Limb (tissue), 2 donors: Measurements from ENCODE around the gene LPCAT1.
A peak's percentile ranks its signal among the peaks of the same experiment; 100 is the strongest.
"Not testable (repeated sequence)": the region's sequence is repeated elsewhere in the genome, so short reads cannot be mapped to it uniquely, and the experiment has no call there.

ENCODE experiments used
- DNase-seq, 2 donors: peaks; one replicate each; pipeline ENCODE4 v3.0.0-alpha.2; 2016; ENCODE audit errors: extremely low spot score in 2 of 2

LPCAT1 gene

DNA sequence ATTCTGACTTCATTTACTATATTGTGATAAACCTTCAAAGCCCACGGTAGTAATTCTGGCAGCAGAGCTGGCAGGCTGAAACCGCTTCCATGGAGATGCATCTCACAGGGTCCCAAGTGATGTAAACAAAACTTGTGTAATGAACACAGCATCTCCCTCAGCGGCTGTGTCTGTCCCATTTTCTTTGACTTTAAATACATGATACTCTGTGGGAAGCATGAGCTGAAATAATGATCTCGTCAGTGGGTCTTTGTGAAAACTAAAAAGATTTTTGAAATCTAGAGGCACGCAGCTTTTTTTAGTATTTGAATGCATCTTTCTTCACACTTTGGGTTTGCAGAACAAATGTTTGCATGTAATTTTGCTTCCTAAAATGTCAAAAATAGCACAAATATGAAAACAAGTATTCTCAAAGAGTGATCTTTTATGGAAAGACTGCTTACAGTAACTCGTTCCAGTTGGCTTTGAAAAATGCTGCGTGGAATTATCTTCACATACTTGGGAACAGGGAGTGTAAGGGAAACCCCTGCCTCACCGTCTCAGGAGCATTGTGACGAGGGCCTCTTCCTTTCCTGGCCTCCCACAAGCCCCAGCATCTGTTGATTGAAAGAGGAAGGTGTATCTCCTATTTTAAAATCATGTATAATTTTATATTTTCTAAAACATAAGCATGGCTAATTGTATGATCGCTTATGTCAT lies 18.1 kb upstream of the LPCAT1 start:
- DNase-seq: peak in 1 of 2 donors; percentile 76

- no peak for DNase-seq
Measured at GRCh38 chr5:1540831-1541701, 17.3 kb upstream of the LPCAT1 start.

DNA sequence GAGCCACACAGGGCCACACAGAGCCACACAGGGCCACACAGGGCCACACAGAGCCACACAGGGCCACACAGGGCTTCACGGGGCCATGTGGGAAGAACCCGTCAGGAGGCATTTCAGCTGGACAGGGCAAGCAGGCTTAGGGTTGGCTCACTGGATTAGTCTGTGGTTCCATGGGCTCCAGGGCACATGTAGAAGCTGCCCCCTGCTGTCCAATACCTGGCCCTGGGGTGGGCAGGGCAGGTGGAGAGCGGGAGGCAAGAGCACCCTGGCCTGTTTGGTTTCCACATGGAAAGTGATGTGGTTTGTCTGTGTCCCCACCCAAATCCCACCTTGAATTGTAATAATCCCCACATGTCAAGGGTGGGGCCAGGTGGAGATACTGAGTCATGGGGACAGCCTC lies 16.4 kb upstream of the LPCAT1 start:
- DNase-seq: no peak

DNA sequence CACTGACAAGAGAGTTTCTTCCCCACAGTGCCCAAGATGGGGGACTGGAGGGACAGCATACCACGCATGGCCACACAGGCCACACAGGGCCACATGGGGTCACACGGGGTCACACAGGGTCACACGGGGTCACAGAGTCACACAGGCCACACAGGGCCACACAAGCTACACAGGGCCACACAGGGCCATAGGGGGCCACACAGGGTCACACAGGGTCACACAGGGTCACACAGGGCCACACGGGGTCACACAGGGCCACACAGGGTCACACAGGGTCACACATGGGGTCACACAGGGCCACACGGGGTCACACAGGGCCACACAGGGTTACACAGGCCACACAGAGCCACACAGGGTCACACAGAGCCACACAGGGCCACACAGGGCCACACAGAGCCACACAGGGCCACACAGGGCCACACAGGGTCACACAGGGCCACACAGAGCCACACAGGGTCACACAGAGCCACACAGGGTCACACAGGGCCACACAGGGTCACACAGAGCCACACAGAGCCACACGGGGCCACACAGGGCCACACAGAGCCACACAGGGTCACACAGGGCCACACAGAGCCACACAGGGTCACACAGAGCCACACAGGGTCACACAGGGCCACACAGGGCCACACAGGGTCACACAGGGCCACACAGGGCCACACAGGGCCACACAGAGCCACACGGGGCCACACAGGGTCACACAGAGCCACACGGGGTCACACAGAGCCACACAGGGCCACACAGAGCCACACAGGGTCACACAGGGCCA lies 15.8 kb upstream of the LPCAT1 start:
- not testable (repeated sequence) for DNase-seq

GRCh38 chr5:1538741-1539392 lies 15.1 kb upstream of the LPCAT1 start:
- DNase-seq: no peak

DNA sequence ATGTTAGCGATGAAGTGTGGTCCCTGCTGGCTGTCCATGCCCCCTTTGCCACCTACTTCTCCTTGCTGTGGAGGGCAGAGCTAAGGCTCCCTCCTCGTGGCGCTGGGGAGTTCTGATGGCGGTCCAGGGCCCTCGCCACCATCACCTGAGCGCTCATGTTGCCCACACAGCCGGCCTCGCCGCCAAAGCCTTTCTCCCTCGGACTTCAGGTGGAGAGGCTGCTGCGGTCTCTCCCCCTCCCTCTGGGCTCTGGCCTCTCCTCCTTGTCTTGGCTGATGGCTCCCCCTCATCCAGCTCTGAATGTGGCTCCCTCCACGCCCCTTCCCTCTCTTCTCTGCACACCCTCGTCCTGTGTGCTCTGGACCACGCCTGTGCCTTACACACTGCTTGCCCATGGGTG lies 14.5 kb upstream of the LPCAT1 start:
- DNase-seq: no peak

- no peak for DNase-seq
Measured at GRCh38 chr5:1537603-1538154, 13.9 kb upstream of the LPCAT1 start.

DNA sequence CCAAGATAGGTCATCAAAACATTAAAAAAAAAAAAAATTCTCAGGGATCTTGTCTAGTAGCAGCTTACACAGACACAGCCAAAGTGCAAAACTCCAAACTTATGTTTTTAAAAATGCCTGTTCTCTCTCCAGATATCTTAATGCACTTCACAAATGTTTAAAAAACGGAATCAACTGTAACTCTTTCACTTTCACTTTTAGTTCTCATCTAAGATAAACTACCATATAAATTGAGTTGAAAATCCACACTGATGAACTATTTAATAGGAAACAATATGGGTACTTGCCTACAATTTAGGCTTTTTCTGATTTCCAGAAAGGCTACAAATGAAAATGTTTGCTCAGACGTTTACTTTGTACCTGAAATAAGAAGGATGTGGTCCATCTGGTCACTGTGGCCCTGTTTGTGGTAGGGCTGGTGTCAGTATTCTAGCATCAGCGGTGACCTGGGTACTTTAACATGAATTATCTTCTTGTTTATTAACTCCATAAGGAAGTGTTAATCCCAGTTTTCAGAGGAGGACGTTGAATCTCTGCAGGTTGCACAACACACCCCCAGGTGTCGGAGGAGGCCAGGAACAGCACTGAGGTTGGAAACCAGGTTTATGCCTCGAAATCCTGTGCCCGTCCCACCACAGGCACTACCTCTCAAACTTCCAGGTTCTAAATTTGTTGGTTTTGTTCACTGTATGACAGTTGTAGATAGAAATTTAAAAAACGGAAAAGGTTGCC lies 13.3 kb upstream of the LPCAT1 start:
- DNase-seq: no peak

- no peak for DNase-seq
Measured at GRCh38 chr5:1536322-1536845, 12.6 kb upstream of the LPCAT1 start.

- no peak for DNase-seq
Measured at GRCh38 chr5:1535646-1536045, 11.9 kb upstream of the LPCAT1 start.

GRCh38 chr5:1532384-1532783 lies 8.6 kb upstream of the LPCAT1 start:
- no peak for DNase-seq

GRCh38 chr5:1529498-1529897 lies 5.7 kb upstream of the LPCAT1 start:
- DNase-seq: no peak

- DNase-seq: no peak
Measured at GRCh38 chr5:1527533-1528205, 3.9 kb upstream of the LPCAT1 start.

GRCh38 chr5:1526681-1527131 lies 2.9 kb upstream of the LPCAT1 start:
- peak in 1 of 2 donors; percentile 27 for DNase-seq

- peak in 1 of 2 donors; percentile 24 for DNase-seq
Measured at GRCh38 chr5:1526190-1526631, 2.5 kb upstream of the LPCAT1 start.

DNA sequence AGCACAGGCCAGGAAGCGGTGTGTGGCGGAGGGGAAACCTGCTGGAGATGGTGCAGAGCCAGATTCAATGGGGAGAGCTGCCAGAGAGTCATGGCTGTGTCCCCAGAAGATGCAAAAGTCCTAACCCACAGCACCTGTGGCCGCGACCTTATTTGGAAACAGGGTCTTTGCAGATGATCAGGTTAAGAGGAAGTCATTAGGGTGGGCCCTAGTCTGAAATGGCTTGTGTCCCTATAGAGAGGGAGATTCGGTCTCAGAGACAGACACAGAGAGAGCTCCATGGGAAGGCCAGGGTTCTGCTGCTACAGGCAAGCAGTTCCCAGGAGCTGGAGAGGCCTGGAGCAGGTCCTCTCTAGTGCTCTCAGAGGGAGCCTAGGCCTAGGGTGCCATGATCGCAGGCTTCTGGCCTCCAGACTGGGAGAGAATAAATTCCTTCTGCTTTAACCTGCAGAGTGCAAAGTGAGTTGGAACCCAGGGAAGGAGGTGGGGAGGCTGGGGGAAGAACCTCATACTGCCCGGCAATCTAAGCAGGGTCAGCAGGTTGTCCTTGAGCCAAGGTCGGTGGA lies 1.9 kb upstream of the LPCAT1 start:
- DNase-seq: peak in 1 of 2 donors; percentile 22

GRCh38 chr5:1524799-1525623 lies 1.3 kb upstream of the LPCAT1 start:
- DNase-seq: peak in 1 of 2 donors; percentile 22

DNA sequence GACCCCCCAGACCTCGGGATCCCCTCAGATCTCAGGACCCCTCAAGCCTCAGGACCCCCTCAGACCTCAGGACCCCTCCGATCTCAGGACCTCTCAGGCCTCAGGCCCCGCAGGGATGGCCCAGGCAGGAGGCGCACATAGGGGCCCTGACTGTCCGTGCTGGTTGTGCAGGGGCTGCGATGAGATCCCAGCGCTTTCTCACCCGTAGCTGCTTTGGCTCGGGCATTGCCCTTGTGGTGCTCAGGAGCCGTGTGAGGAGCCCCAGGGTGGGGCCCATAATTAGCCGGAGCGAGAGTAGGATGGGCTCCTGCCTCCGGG lies 680 bp upstream of the LPCAT1 start:
- DNase-seq: no peak

- DNase-seq: no peak
Measured at GRCh38 chr5:1523480-1523792, 324 bp downstream of the LPCAT1 start.
